Measurements from ENCODE around the gene TMEM131.

Gene TMEM131

DNA sequence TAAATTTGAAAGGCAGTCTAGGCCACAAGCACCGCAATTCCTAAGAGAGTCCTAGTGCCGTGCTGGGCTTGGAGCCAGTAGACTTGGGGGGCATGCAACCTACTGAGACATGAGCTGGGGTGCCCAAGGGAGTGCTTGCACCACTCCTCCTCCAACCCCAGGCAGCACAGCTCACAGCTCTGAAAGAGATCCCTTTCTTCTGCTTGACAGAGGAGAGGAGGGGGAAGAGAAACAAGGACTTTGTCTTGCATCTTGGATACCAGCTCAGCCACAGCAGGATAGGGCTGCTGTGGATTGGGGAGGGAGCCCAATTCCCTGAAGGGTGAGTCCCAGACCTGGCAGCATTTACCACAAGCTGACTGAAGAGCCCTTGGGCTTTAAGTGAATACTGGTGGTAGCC, 134.6 kb downstream of the TMEM131 start:
- peaks cover 0 to 6% of the 10 kb centered on the region in 2 experiments; a peak in 1 of 3 replicates for H3K36me3 ChIP-seq (ENCODE audit: control insufficient read depth in 2 of 2, insufficient read depth in 1 of 2, low read length in 2 of 2)
- CTCF ChIA-PET: no interaction called here
- no peaks in the 10 kb centered on the region for H3K9me3 ChIP-seq (ENCODE audit: control insufficient read depth, insufficient read depth, low read depth, low read length)
- no peak overlapping the region for H3K27ac ChIP-seq (ENCODE audit: extremely low read depth, low read depth, low read length)
- POLR2A ChIA-PET: no interaction called here
- no peak overlapping the region for H3K4me3 ChIP-seq (ENCODE audit: low read depth, low read length)
- TF ChIP-seq, protein P1, sequence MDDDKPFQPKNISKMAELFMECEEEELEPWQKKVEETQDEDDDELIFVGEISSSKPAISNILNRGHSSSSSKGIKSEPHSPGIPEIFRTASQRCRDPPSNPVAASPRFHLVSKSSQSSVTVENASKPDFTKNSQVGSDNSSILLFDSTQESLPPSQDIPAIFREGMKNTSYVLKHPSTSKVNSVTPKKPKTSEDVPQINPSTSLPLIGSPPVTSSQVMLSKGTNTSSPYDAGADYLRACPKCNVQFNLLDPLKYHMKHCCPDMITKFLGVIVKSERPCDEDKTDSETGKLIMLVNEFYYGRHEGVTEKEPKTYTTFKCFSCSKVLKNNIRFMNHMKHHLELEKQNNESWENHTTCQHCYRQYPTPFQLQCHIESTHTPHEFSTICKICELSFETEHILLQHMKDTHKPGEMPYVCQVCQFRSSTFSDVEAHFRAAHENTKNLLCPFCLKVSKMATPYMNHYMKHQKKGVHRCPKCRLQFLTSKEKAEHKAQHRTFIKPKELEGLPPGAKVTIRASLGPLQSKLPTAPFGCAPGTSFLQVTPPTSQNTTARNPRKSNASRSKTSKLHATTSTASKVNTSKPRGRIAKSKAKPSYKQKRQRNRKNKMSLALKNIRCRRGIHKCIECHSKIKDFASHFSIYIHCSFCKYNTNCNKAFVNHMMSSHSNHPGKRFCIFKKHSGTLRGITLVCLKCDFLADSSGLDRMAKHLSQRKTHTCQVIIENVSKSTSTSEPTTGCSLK (tag by site-specific recombination; IDR thresholded peaks at IDR 0.05): no peak
- TF ChIP-seq YY2 (tag by site-specific recombination; IDR thresholded peaks at IDR 0.05): no peak
- H3K4me1 ChIP-seq (ENCODE audit: control insufficient read depth, insufficient read depth, low read length): no peaks in the 10 kb centered on the region

DNA sequence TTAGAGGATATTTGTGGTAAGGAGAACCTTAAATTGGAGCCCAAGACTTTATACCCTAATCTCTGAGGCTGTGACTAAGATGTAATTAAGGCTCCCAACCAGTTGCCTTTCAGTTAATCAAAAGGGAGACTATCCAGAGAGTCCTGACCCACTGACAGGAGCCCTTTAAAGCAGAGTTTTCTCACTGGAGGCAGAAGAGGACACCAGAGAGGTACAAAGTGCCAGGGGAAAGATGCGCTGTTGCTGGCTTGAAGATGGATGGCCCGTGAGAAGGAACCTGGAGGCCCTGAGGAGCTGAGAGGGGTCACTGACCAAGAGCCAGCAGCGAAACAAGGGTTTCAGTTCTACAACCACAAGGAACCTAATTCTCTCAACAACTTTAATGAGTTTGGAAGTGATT, 137.3 kb downstream of the TMEM131 start:
- TF ChIP-seq, protein P2, sequence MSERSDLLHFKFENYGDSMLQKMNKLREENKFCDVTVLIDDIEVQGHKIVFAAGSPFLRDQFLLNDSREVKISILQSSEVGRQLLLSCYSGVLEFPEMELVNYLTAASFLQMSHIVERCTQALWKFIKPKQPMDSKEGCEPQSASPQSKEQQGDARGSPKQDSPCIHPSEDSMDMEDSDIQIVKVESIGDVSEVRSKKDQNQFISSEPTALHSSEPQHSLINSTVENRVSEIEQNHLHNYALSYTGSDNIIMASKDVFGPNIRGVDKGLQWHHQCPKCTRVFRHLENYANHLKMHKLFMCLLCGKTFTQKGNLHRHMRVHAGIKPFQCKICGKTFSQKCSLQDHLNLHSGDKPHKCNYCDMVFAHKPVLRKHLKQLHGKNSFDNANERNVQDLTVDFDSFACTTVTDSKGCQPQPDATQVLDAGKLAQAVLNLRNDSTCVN (tag by site-specific recombination; optimal IDR thresholded peaks at IDR 0.05): no peak
- TF ChIP-seq ZNF426 (tag by site-specific recombination; IDR thresholded peaks at IDR 0.05) (no peak), ZNF791 (tag by site-specific recombination; IDR thresholded peaks at IDR 0.05) (no peak), RBAK (tag by site-specific recombination; IDR thresholded peaks at IDR 0.05) (no peak), YY2 (tag by site-specific recombination; IDR thresholded peaks at IDR 0.05) (no peak), ZFP3 (tag by site-specific recombination; IDR thresholded peaks at IDR 0.05; ENCODE audit: low read depth) (no peak), ZNF843 (tag by site-specific recombination; IDR thresholded peaks at IDR 0.05) (no peak), ZNF544 (tag by site-specific recombination; IDR thresholded peaks at IDR 0.05) (no peak), ZSCAN23 (tag by site-specific recombination; IDR thresholded peaks at IDR 0.05) (no peak), ZBTB48 (tag by site-specific recombination; IDR thresholded peaks at IDR 0.05) (no peak)
- TF ChIP-seq, protein P3, sequence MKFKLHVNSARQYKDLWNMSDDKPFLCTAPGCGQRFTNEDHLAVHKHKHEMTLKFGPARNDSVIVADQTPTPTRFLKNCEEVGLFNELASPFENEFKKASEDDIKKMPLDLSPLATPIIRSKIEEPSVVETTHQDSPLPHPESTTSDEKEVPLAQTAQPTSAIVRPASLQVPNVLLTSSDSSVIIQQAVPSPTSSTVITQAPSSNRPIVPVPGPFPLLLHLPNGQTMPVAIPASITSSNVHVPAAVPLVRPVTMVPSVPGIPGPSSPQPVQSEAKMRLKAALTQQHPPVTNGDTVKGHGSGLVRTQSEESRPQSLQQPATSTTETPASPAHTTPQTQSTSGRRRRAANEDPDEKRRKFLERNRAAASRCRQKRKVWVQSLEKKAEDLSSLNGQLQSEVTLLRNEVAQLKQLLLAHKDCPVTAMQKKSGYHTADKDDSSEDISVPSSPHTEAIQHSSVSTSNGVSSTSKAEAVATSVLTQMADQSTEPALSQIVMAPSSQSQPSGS (tag by site-specific recombination; IDR thresholded peaks at IDR 0.05; ENCODE audit: low read depth): no peak
- TF ChIP-seq, protein P4, sequence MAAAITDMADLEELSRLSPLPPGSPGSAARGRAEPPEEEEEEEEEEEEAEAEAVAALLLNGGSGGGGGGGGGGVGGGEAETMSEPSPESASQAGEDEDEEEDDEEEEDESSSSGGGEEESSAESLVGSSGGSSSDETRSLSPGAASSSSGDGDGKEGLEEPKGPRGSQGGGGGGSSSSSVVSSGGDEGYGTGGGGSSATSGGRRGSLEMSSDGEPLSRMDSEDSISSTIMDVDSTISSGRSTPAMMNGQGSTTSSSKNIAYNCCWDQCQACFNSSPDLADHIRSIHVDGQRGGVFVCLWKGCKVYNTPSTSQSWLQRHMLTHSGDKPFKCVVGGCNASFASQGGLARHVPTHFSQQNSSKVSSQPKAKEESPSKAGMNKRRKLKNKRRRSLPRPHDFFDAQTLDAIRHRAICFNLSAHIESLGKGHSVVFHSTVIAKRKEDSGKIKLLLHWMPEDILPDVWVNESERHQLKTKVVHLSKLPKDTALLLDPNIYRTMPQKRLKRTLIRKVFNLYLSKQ (tag by site-specific recombination; IDR thresholded peaks at IDR 0.05; ENCODE audit: borderline replicate concordance): no peak
- H3K9me3 ChIP-seq (ENCODE audit: control insufficient read depth, insufficient read depth, low read depth, low read length): no peaks in the 10 kb centered on the region
- peaks cover 0 to 6% of the 10 kb centered on the region in 2 experiments; a peak in 1 of 3 replicates for H3K36me3 ChIP-seq (ENCODE audit: control insufficient read depth in 2 of 2, insufficient read depth in 1 of 2, low read length in 2 of 2)
- no peaks in the 10 kb centered on the region for H3K4me1 ChIP-seq (ENCODE audit: control insufficient read depth, insufficient read depth, low read length)
- ChIA-PET POLR2A (no interaction called here), CTCF (interaction anchor here (0.6 kb wide), 1 partner anchor 30 kb away, joined by 6 read pairs; no protein-coding TSS in a partner anchor)
- no peak overlapping the region for H3K4me3 ChIP-seq (ENCODE audit: low read depth, low read length)
- no peak overlapping the region for H3K27ac ChIP-seq (ENCODE audit: extremely low read depth, low read depth, low read length)

DNA sequence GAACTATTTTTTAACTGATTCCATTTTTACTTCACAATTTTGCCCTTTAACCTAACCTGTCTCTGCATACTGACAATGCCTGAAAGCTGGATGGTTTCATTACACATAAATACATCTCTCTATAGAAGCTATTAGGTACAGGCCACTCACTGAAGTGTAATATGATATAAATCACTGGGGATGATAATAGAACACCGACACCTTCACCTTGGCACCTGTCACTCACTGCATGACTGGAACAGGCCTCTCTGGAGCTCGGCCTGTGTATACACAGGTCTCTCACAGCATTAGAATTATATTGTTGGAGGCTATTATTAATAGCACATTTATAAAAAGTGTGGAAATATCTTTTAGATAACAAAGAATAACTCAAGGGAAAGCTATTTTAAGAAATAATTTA, 138.2 kb downstream of the TMEM131 start:
- H3K9me3 ChIP-seq (ENCODE audit: control insufficient read depth, insufficient read depth, low read depth, low read length): no peaks in the 10 kb centered on the region
- no peak overlapping the region for H3K4me3 ChIP-seq (ENCODE audit: low read depth, low read length)
- H3K36me3 ChIP-seq (ENCODE audit: control insufficient read depth in 2 of 2, insufficient read depth in 1 of 2, low read length in 2 of 2): peaks cover 0 to 6% of the 10 kb centered on the region in 2 experiments; a peak in 1 of 3 replicates
- ChIA-PET CTCF (interaction anchor here (0.5 to 0.8 kb wide), 2 partner anchors 23 to 139 kb away, joined by 3 read pairs; no protein-coding TSS in a partner anchor), POLR2A (no interaction called here)
- no peaks in the 10 kb centered on the region for H3K4me1 ChIP-seq (ENCODE audit: control insufficient read depth, insufficient read depth, low read length)
- H3K27ac ChIP-seq (ENCODE audit: extremely low read depth, low read depth, low read length): no peak overlapping the region
- no peak for TF ChIP-seq ZNF155 (tag by site-specific recombination; IDR thresholded peaks at IDR 0.05)
- no peak for TF ChIP-seq ZNF514 (tag by site-specific recombination; IDR thresholded peaks at IDR 0.05)
- TF ChIP-seq, protein P5, sequence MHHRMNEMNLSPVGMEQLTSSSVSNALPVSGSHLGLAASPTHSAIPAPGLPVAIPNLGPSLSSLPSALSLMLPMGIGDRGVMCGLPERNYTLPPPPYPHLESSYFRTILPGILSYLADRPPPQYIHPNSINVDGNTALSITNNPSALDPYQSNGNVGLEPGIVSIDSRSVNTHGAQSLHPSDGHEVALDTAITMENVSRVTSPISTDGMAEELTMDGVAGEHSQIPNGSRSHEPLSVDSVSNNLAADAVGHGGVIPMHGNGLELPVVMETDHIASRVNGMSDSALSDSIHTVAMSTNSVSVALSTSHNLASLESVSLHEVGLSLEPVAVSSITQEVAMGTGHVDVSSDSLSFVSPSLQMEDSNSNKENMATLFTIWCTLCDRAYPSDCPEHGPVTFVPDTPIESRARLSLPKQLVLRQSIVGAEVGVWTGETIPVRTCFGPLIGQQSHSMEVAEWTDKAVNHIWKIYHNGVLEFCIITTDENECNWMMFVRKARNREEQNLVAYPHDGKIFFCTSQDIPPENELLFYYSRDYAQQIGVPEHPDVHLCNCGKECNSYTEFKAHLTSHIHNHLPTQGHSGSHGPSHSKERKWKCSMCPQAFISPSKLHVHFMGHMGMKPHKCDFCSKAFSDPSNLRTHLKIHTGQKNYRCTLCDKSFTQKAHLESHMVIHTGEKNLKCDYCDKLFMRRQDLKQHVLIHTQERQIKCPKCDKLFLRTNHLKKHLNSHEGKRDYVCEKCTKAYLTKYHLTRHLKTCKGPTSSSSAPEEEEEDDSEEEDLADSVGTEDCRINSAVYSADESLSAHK (tag by site-specific recombination; IDR thresholded peaks at IDR 0.05): no peak
- no peak for TF ChIP-seq ZNF114 (tag by site-specific recombination; IDR thresholded peaks at IDR 0.05)
- TF ChIP-seq ZFP37 (tag by site-specific recombination; IDR thresholded peaks at IDR 0.05): no peak
- TF ChIP-seq ZNF292 (tag by site-specific recombination; IDR thresholded peaks at IDR 0.05; ENCODE audit: borderline replicate concordance, low read depth): no peak
- TF ChIP-seq, protein P6, sequence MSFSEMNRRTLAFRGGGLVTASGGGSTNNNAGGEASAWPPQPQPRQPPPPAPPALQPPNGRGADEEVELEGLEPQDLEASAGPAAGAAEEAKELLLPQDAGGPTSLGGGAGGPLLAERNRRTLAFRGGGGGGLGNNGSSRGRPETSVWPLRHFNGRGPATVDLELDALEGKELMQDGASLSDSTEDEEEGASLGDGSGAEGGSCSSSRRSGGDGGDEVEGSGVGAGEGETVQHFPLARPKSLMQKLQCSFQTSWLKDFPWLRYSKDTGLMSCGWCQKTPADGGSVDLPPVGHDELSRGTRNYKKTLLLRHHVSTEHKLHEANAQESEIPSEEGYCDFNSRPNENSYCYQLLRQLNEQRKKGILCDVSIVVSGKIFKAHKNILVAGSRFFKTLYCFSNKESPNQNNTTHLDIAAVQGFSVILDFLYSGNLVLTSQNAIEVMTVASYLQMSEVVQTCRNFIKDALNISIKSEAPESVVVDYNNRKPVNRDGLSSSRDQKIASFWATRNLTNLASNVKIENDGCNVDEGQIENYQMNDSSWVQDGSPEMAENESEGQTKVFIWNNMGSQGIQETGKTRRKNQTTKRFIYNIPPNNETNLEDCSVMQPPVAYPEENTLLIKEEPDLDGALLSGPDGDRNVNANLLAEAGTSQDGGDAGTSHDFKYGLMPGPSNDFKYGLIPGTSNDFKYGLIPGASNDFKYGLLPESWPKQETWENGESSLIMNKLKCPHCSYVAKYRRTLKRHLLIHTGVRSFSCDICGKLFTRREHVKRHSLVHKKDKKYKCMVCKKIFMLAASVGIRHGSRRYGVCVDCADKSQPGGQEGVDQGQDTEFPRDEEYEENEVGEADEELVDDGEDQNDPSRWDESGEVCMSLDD (tag by site-specific recombination; IDR thresholded peaks at IDR 0.05): no peak

Measured in HEK293 (cell line).